HepG2 (cell line): ENCODE measurements around the gene COL4A6. TPM values are rescaled to one million over a fixed set of nuclear protein-coding genes. Genes with fewer than 3 reads are reported as not detected.
A peak's percentile ranks its signal among the peaks of the same experiment; 100 is the strongest.

ENCODE experiments used
- CBX2 ChIP-seq, 2 experiments: fragments of 200-600 bp in 1 of 2; sonication (generic); formaldehyde crosslinking in 1 of 2; IDR thresholded peaks; 2 replicates each; pipeline versions ENCODE4 v1.7.0 to v1.8.1; 2018 to 2022; ENCODE audit warnings: low read depth in 2 of 2, low read length in 1 of 2, mild to moderate bottlenecking in 1 of 2, missing genetic modification reagents in 1 of 2
- ELF3 ChIP-seq: IDR thresholded peaks from 2 replicates; pipeline ENCODE4 v1.6.1; 2016; ENCODE audit warnings: missing genetic modification reagents, missing compliant biosample characterization
- EP300 ChIP-seq, 3 experiments: sonication (generic) in 1 of 3; formaldehyde crosslinking in 1 of 3; IDR thresholded peaks; 2 replicates each; pipeline versions ENCODE4 v1.5.1 to v1.6.1; 2011 to 2020; ENCODE audit warnings: low read depth in 2 of 3, low read length in 2 of 3, borderline replicate concordance in 1 of 3, improper control_type of control experiment in 1 of 3, mild to moderate bottlenecking in 1 of 3, missing genetic modification reagents in 1 of 3, moderate library complexity in 1 of 3
- ETV5 ChIP-seq: IDR thresholded peaks from 2 replicates; pipeline ENCODE4 v1.6.1; 2018; ENCODE audit warnings: missing biosample characterization, missing genetic modification reagents, inconsistent platforms, borderline replicate concordance
- HDAC6 ChIP-seq: fragments of 200-600 bp; sonication (generic); IDR thresholded peaks from 2 replicates; pipeline ENCODE4 v1.7.0; 2017; ENCODE audit warnings: mild to moderate bottlenecking, antibody characterized with exemption, low read length, low read depth
- MXD4 ChIP-seq: IDR thresholded peaks from 2 replicates; pipeline ENCODE4 v1.6.1; 2016; ENCODE audit warnings: mild to moderate bottlenecking, missing biosample characterization, missing genetic modification reagents
- NR2F2 ChIP-seq: IDR thresholded peaks from 2 replicates; pipeline ENCODE4 v1.6.1; 2012; ENCODE audit warnings: low read depth, inconsistent platforms, borderline replicate concordance
- SP140L ChIP-seq: sonication (generic); formaldehyde crosslinking; IDR thresholded peaks from 2 replicates; pipeline ENCODE4 v1.4.0; 2020; ENCODE audit warnings: missing genetic modification reagents, borderline replicate concordance
- TAF1 ChIP-seq: sonication (generic); formaldehyde crosslinking; IDR thresholded peaks from 2 replicates; pipeline ENCODE4 v1.4.0; 2020; ENCODE audit warnings: missing genetic modification reagents
- TARDBP ChIP-seq: sonication (generic); formaldehyde crosslinking; IDR thresholded peaks from 2 replicates; pipeline ENCODE4 v1.8.0; 2022; ENCODE audit warnings: mild to moderate bottlenecking, missing genetic modification reagents
- ZNF20 ChIP-seq: sonication (generic); formaldehyde crosslinking; IDR thresholded peaks from 2 replicates; pipeline ENCODE4 v1.4.0; 2020; ENCODE audit warnings: mild to moderate bottlenecking, moderate library complexity, missing genetic modification reagents
- ZNF282 ChIP-seq: fragments of 450-650 bp; IDR thresholded peaks from 2 replicates; pipeline ENCODE4 v1.6.1; 2018; ENCODE audit not compliant: partially characterized antibody
- ZNF510 ChIP-seq: sonication (generic); formaldehyde crosslinking; IDR thresholded peaks from 2 replicates; pipeline ENCODE4 v1.4.0; 2020; ENCODE audit warnings: low read depth, mild to moderate bottlenecking, missing genetic modification reagents
- ZNF572 ChIP-seq: sonication (generic); formaldehyde crosslinking; IDR thresholded peaks from 2 replicates; pipeline ENCODE4 v1.5.1; 2020; ENCODE audit warnings: mild to moderate bottlenecking, missing genetic modification reagents
- ZNF644 ChIP-seq: IDR thresholded peaks from 2 replicates; pipeline ENCODE4 v1.6.1; 2016; ENCODE audit warnings: low read depth
- ZSCAN29 ChIP-seq: sonication (generic); formaldehyde crosslinking; conservative IDR thresholded peaks from 2 replicates; pipeline ENCODE4 v1.4.0; 2020; ENCODE audit warnings: mild to moderate bottlenecking, missing genetic modification reagents
- polyA plus RNA-seq, 8 experiments: library from polyadenylated mRNA; depleted of rRNA in 3 of 8; stranded (reverse) in 7 of 8; unstranded in 1 of 8; fragments of >200 nt; fragmentation: Illumina TruSeq in 4 of 8; extraction: Trizol in 4 of 8; gene quantifications; 2 replicates each; pipeline versions ENCODE4 v1.2.1 to v1.2.3, GENCODE V29; 2011 to 2016; ENCODE audit warnings: low read depth in 4 of 8, missing spikeins in 1 of 8, mixed read lengths in 1 of 8; ENCODE audit not compliant: insufficient read depth in 1 of 8
- total RNA-seq, 5 experiments: library from RNA; depleted of rRNA; stranded (reverse); fragments of >200 nt; fragmentation: Illumina TruSeq; extraction: Trizol; gene quantifications; 2 replicates each; pipeline ENCODE4 v1.2.3, GENCODE V29; 2016; ENCODE audit warnings: low read depth in 1 of 5
- TF ChIP-seq, protein P1 (sequence below): sonication (generic); formaldehyde crosslinking; IDR thresholded peaks from 2 replicates; pipeline ENCODE4 v1.8.0; 2022; ENCODE audit warnings: mild to moderate bottlenecking, missing genetic modification reagents
- TF ChIP-seq, protein P2 (sequence below): IDR thresholded peaks from 2 replicates; pipeline ENCODE4 v1.6.1; 2012; ENCODE audit warnings: low read depth, low read length, improper control_type of control experiment
- TF ChIP-seq, protein P3 (sequence below): sonication (generic); formaldehyde crosslinking; IDR thresholded peaks from 2 replicates; pipeline ENCODE4 v1.5.1; 2020; ENCODE audit warnings: mild to moderate bottlenecking, missing genetic modification reagents, moderate library complexity
- TF ChIP-seq, protein P4 (sequence below): sonication (generic); formaldehyde crosslinking; IDR thresholded peaks from 2 replicates; pipeline ENCODE4 v1.5.0; 2020; ENCODE audit warnings: missing genetic modification reagents

Gene COL4A6
- total and polyA plus RNA-seq, 2 of the 13 experiments (the other 11 are each of a cell fraction or from before 2014, with no cell fraction given): 4.5 to 8.2 TPM

DNA sequence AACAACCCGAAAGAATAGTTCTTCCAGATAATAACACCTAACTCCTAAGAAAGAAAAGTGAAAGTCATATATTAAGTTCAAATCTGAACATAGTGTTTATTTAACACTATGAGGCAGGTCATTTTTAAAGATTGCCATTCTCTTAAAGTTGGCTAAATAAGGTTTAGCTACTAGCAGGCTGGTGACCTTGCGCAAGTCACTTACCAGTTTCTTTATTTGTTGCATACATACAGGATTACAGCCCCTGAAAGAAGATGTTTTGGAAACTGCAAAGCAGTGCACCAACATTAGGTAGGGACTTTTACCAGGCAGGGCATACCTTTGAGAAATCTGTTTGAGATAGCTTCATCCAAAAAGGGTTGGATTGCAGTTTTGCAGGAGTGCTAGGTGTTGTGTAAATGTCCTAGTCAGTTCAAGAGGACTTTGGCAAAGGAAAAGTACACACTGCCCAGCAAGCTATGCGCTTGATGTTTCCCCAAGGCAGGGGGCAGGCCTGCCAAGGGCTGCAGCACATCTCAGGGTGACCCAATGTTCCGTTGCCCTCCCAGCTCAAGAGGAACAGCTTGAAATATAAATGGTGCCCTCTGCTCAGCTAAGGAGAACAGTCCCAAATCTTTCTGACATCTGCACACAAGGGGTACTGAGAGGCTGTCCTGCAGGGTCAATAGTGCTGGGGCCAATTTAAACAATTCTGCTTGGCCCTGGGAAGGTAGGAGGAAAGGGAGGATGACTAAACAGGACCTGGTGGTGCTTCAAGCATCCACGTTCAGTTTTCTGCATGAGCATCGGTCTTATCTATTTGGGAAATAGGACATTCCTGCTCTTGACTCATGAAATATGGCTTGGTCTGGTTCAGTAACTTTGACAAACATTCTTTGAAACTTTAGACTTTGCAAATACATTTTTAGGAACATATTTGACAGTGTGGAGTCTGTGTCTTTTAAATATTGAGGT is 130.8 kb downstream of the COL4A6 start (continued):
- TF ChIP-seq, protein P1, sequence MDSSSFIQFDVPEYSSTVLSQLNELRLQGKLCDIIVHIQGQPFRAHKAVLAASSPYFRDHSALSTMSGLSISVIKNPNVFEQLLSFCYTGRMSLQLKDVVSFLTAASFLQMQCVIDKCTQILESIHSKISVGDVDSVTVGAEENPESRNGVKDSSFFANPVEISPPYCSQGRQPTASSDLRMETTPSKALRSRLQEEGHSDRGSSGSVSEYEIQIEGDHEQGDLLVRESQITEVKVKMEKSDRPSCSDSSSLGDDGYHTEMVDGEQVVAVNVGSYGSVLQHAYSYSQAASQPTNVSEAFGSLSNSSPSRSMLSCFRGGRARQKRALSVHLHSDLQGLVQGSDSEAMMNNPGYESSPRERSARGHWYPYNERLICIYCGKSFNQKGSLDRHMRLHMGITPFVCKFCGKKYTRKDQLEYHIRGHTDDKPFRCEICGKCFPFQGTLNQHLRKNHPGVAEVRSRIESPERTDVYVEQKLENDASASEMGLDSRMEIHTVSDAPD (CRISPR knock-in tag): 0 out of 2 replicates have a peak, but pooled peaks have one; percentile 39
- TF ChIP-seq EP300 (IDR thresholded peaks at IDR 0.05; ENCODE audit: low read depth in 2 of 2, low read length in 2 of 2) (no peak), EP300 (CRISPR knock-in tag; IDR thresholded peaks at IDR 0.05; ENCODE audit: borderline replicate concordance) (peak; percentile 29; the same call in 1 of the 2 replicates), ELF3 (CRISPR knock-in tag) (peak; percentile 46; the same call in 1 of the 2 replicates), ZNF510 (CRISPR knock-in tag) (no peak), TARDBP (CRISPR knock-in tag) (peak; percentile 38; the same call in 1 of the 2 replicates), ZNF644 (CRISPR knock-in tag) (no peak), ZNF572 (CRISPR knock-in tag) (no peak), ZNF20 (no peak), ZNF282 (no peak), ETV5 (CRISPR knock-in tag) (peak; percentile 21; the same call in 1 of the 2 replicates), CBX2 (IDR thresholded peaks at IDR 0.05; ENCODE audit: low read depth, low read length) (no peak), CBX2 (CRISPR knock-in tag; IDR thresholded peaks at IDR 0.05; ENCODE audit: low read depth) (no peak), NR2F2 (no peak), HDAC6 (no peak), TAF1 (CRISPR knock-in tag) (no peak), ZSCAN29 (CRISPR knock-in tag) (0 out of 2 replicates have a peak, but pooled peaks have one; percentile 18), SP140L (CRISPR knock-in tag) (no peak), MXD4 (no peak)
- TF ChIP-seq, protein P2, sequence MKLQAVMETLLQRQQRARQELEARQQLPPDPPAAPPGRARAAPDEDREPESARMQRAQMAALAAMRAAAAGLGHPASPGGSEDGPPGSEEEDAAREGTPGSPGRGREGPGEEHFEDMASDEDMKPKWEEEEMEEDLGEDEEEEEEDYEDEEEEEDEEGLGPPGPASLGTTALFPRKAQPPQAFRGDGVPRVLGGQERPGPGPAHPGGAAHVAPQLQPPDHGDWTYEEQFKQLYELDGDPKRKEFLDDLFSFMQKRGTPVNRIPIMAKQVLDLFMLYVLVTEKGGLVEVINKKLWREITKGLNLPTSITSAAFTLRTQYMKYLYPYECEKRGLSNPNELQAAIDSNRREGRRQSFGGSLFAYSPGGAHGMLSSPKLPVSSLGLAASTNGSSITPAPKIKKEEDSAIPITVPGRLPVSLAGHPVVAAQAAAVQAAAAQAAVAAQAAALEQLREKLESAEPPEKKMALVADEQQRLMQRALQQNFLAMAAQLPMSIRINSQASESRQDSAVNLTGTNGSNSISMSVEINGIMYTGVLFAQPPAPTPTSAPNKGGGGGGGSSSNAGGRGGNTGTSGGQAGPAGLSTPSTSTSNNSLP: no peak
- TF ChIP-seq, protein P3, sequence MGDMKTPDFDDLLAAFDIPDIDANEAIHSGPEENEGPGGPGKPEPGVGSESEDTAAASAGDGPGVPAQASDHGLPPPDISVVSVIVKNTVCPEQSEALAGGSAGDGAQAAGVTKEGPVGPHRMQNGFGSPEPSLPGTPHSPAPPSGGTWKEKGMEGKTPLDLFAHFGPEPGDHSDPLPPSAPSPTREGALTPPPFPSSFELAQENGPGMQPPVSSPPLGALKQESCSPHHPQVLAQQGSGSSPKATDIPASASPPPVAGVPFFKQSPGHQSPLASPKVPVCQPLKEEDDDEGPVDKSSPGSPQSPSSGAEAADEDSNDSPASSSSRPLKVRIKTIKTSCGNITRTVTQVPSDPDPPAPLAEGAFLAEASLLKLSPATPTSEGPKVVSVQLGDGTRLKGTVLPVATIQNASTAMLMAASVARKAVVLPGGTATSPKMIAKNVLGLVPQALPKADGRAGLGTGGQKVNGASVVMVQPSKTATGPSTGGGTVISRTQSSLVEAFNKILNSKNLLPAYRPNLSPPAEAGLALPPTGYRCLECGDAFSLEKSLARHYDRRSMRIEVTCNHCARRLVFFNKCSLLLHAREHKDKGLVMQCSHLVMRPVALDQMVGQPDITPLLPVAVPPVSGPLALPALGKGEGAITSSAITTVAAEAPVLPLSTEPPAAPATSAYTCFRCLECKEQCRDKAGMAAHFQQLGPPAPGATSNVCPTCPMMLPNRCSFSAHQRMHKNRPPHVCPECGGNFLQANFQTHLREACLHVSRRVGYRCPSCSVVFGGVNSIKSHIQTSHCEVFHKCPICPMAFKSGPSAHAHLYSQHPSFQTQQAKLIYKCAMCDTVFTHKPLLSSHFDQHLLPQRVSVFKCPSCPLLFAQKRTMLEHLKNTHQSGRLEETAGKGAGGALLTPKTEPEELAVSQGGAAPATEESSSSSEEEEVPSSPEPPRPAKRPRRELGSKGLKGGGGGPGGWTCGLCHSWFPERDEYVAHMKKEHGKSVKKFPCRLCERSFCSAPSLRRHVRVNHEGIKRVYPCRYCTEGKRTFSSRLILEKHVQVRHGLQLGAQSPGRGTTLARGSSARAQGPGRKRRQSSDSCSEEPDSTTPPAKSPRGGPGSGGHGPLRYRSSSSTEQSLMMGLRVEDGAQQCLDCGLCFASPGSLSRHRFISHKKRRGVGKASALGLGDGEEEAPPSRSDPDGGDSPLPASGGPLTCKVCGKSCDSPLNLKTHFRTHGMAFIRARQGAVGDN (CRISPR knock-in tag): no peak; the same call in 1 of the 2 replicates
- TF ChIP-seq, protein P4, sequence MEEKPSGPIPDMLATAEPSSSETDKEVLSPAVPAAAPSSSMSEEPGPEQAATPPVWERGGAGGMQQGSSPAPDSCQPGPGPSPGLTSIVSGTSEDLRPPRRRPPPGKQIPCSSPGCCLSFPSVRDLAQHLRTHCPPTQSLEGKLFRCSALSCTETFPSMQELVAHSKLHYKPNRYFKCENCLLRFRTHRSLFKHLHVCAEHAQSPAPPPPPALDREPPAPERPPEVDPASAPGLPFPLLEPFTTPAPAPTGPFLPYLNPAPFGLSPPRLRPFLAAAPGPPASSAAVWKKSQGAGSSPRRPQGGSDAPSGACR (CRISPR knock-in tag): no peak
